Heart left ventricle (tissue), 16 donors: ENCODE measurements around the gene IGFBP1. TPM values are rescaled to one million over a fixed set of nuclear protein-coding genes. Genes with fewer than 3 reads are reported as not detected.

Experiments
- ATAC-seq, 4 donors: fragments of 200-7000 bp; cut with Tn5 transposase; one replicate each; pipeline ENCODE4 v1.9.1; 2020 to 2022; ENCODE audit warnings: moderate library complexity in 4 of 4, mild to moderate bottlenecking in 3 of 4, moderate number of reproducible peaks in 1 of 4
- DNase-seq, 5 donors: peaks; one replicate each; pipeline ENCODE4 v3.0.0-alpha.2; 2020
- H3K27ac ChIP-seq, 12 donors: fragments of 200-600 bp; sonication (generic) in 4 of 12; one replicate each; pipeline versions ENCODE4 v1.5.0 to v1.8.0; 2016 to 2022; ENCODE audit warnings: mild to moderate bottlenecking in 2 of 12
- H3K27me3 ChIP-seq, 9 donors: fragments of 200-600 bp; sonication (generic) in 2 of 9; one replicate each; pipeline versions ENCODE4 v1.5.1 to v1.8.0; 2016 to 2022; ENCODE audit warnings: mild to moderate bottlenecking in 3 of 9
- H3K36me3 ChIP-seq, 9 donors: fragments of 200-600 bp; sonication (generic) in 2 of 9; one replicate each; pipeline versions ENCODE4 v1.5.0 to v1.8.0; 2018 to 2022; ENCODE audit warnings: mild to moderate bottlenecking in 2 of 9
- H3K4me1 ChIP-seq, 12 donors: fragments of 200-600 bp; sonication (generic) in 4 of 12; one replicate each; pipeline versions ENCODE4 v1.5.0 to v1.8.0; 2016 to 2022; ENCODE audit warnings: mild to moderate bottlenecking in 3 of 12
- H3K4me3 ChIP-seq, 12 donors: fragments of 200-600 bp; sonication (generic) in 4 of 12; one replicate each; pipeline versions ENCODE4 v1.5.0 to v1.8.0; 2017 to 2022; ENCODE audit warnings: mild to moderate bottlenecking in 9 of 12, moderate library complexity in 4 of 12
- H3K9me3 ChIP-seq, 12 donors: fragments of 200-600 bp; sonication (generic) in 4 of 12; one replicate each; pipeline versions ENCODE4 v1.5.0 to v1.8.0; 2016 to 2022; ENCODE audit warnings: mild to moderate bottlenecking in 1 of 12
- CTCF ChIP-seq, 12 donors: fragments of 200-600 bp; sonication (generic) in 4 of 12; IDR thresholded peaks; one replicate each; pipeline versions ENCODE4 v1.5.0 to v1.8.0; 2018 to 2022; ENCODE audit warnings: antibody characterized with exemption in 12 of 12, mild to moderate bottlenecking in 5 of 12
- POLR2A ChIP-seq, 2 donors: fragments of 450-650 bp; IDR thresholded peaks; one replicate each; pipeline ENCODE4 v1.6.1; 2017; ENCODE audit warnings: antibody characterized with exemption in 2 of 2, mild to moderate bottlenecking in 2 of 2, moderate library complexity in 2 of 2
- WGBS, 4 donors: extraction: QIAGEN DNeasy Blood & Tissue Kit in 2 of 4; methylation state at CpG; one replicate each; pipeline versions ENCODE4 v1.1.5 to v1.1.7; 2013 to 2018; 5-methylcytosine and 5-hydroxymethylcytosine counted together
- intact Hi-C, 10 donors: fragments of 100-400 bp; cut with DNase I; formaldehyde crosslinking; loops; one replicate each; pipeline versions ENCODE4 v1.11.1 to v1.14.2; 2022
- polyA plus RNA-seq, 2 donors: library from polyadenylated mRNA; stranded (reverse); fragments of 200-250 nt; gene quantifications; one replicate each; pipeline ENCODE4 v1.2.3, GENCODE V29; 2013
- total RNA-seq, 9 donors: library from RNA; depleted of rRNA in 2 of 9; stranded (reverse); fragments of >200 nt in 2 of 9; fragmentation: NEBNext Ultra II Directional in 3 of 9; extraction: Animal tissue kit (Norgen Biotek cat#: 25700) in 3 of 9; gene quantifications; one replicate each; pipeline versions ENCODE4 v1.1.0 to v1.2.4, GENCODE V29; 2016 to 2023
- donor health status: ischemic (EF 13 %, LVEDD 7.1; RV severe dilation, severe dysfunction).
- donor health status: healthy with polysubstance abuse.
- donor health status: DM: no; HTN: yes; CAD: no.
- donor health status: DM: no; HTN: no; CAD: no.
- donor health status: ischemic (EF 25% LVEDD 6.9; RV normal size, moderate dysfunction).
- donor health status: ischemic (EF 25% LVEDD 5.7; RV mildly dilated, moderate dysfunction).
- donor health status: healthy.
- donor health status: DM: yes; HTN: yes; CAD: no.
- donor health status: ischemic (EF 35%, LVEDD 5.7; RV mildly dilated, moderate dysfunction).
- donor health status: nonischemic (EF 11% LVEDD 7.7; RV severe dilation, severe dysfunction).
- donor health status: DM: yes; HTN: yes; CAD: no.
- donor health status: PGD.
- donor health status: ischemic (EF 29% LVEDD 5.4; RV normal size, mild dysfunction).
- donor health status: nonischemic (EF 23%, LVEDD 6.1; RV moderate dilation, normal function).

IGFBP1 gene
- total and polyA plus RNA-seq, 11 donors: 1.8 TPM; not detected in 10

GRCh38 chr7:45897042-45897690, 8.9 kb downstream of the IGFBP1 start:
- TF ChIP-seq POLR2A (IDR thresholded peaks at IDR 0.05): no peak
- TF ChIP-seq CTCF (IDR thresholded peaks at IDR 0.05): no peak
- ATAC-seq (no peak), DNase-seq (no peak)
- H3K4me1 ChIP-seq: no peaks in the 10 kb centered on the region
- H3K4me3 ChIP-seq: no peak overlapping the region
- H3K27ac ChIP-seq: no peak overlapping the region
- no peaks in the 10 kb centered on the region for H3K9me3 ChIP-seq
- intact Hi-C loops: loop anchor here in 1 of 10 donors (10.0 kb wide), 1 partner anchor 1358 kb away; no protein-coding TSS in a partner anchor
- no peaks in the 10 kb centered on the region for H3K36me3 ChIP-seq
- WGBS, 4 donors: 92 to 100% (median 94%) methylated on average over 1 of the region's 1 CpG
- H3K27me3 ChIP-seq: peaks cover 0 to 10% (median 0%) of the 10 kb centered on the region in 9 donors

- intact Hi-C loops: loop anchor here in 1 of 10 donors (10.0 kb wide), 1 partner anchor 1357 kb away; no protein-coding TSS in a partner anchor
- Histone ChIP-seq H3K27me3 (peaks cover 0 to 10% (median 0%) of the 10 kb centered on the region in 9 donors), H3K4me3 (no peak overlapping the region), H3K36me3 (no peaks in the 10 kb centered on the region), H3K4me1 (no peaks in the 10 kb centered on the region), H3K9me3 (peaks cover 0 to 5% (median 0%) of the 10 kb centered on the region in 12 donors), H3K27ac (no peak overlapping the region)
- 70 to 77% (median 73%) methylated on average over 2 of the region's 2 CpGs for WGBS, 4 donors
- TF ChIP-seq POLR2A (IDR thresholded peaks at IDR 0.05) (no peak), CTCF (IDR thresholded peaks at IDR 0.05) (no peak)
- no peak for DNase-seq
- ATAC-seq: no peak
These were observed 9.9 kb downstream of the IGFBP1 start for GRCh38 chr7:45898222-45898621.

GRCh38 chr7:45901566-45901965, 13.3 kb downstream of the IGFBP1 start:
- no peaks in the 10 kb centered on the region for H3K36me3 ChIP-seq
- intact Hi-C loops: loop anchor here in 1 of 10 donors (5.0 kb wide), 1 partner anchor 1911 kb away; no protein-coding TSS in a partner anchor
- no peak overlapping the region for H3K4me3 ChIP-seq
- peaks cover 0 to 31% (median 2%) of the 10 kb centered on the region in 12 donors for H3K9me3 ChIP-seq
- DNase-seq: no peak
- TF ChIP-seq POLR2A (IDR thresholded peaks at IDR 0.05) (no peak), CTCF (IDR thresholded peaks at IDR 0.05) (no peak)
- peaks cover 0 to 5% (median 0%) of the 10 kb centered on the region in 9 donors for H3K27me3 ChIP-seq
- WGBS, 4 donors: 86 to 93% (median 91%) methylated on average over 1 of the region's 1 CpG
- no peaks in the 10 kb centered on the region for H3K4me1 ChIP-seq
- no peak for ATAC-seq
- no peak overlapping the region for H3K27ac ChIP-seq

GRCh38 chr7:45902820-45903219, 14.5 kb downstream of the IGFBP1 start:
- ATAC-seq (no peak), DNase-seq (no peak)
- 88 to 98% (median 93%) methylated on average over 1 of the region's 1 CpG for WGBS, 4 donors
- no peak overlapping the region for H3K4me3 ChIP-seq
- peaks cover 0 to 31% (median 2%) of the 10 kb centered on the region in 12 donors for H3K9me3 ChIP-seq
- H3K27ac ChIP-seq: no peak overlapping the region
- TF ChIP-seq POLR2A (IDR thresholded peaks at IDR 0.05): no peak
- no peak for TF ChIP-seq CTCF (IDR thresholded peaks at IDR 0.05)
- no peaks in the 10 kb centered on the region for H3K27me3 ChIP-seq
- no peaks in the 10 kb centered on the region for H3K36me3 ChIP-seq
- intact Hi-C loops: loop anchor here in 1 of 10 donors (5.0 kb wide), 1 partner anchor 1909 kb away; no protein-coding TSS in a partner anchor
- no peaks in the 10 kb centered on the region for H3K4me1 ChIP-seq
